RPMI7951 (cell line): Measurements from ENCODE around the gene UCK2. TPM values are rescaled to one million over a fixed set of nuclear protein-coding genes. Genes with fewer than 3 reads are reported as not detected.
A peak's percentile ranks its signal among the peaks of the same experiment; 100 is the strongest.

Experiments used
- DNase-seq: peaks from one replicate; pipeline ENCODE4 v3.0.0-alpha.2; 2012; ENCODE audit warnings: low read depth
- total RNA-seq: library from RNA; depleted of rRNA; stranded (reverse); fragments of >200 nt; shearing (Covaris generic); gene quantifications from 2 replicates; pipeline ENCODE4 v1.2.3, GENCODE V29; 2014

The UCK2 gene
- total RNA-seq, 1 experiment from 2014 or later, result 106 TPM

- DNase-seq, result no peak
Observed at GRCh38 chr1:165899461-165899941, 72.1 kb downstream of the UCK2 start.

- no peak for DNase-seq
Observed at GRCh38 chr1:165900576-165901380, 73.4 kb downstream of the UCK2 start.

GRCh38 chr1:165902565-165902964 is 75.2 kb downstream of the UCK2 start:
- DNase-seq, result no peak

- DNase-seq, result peak; percentile 86
Observed at GRCh38 chr1:165903672-165904071, 76.3 kb downstream of the UCK2 start.

GRCh38 chr1:165904948-165905347 is 77.5 kb downstream of the UCK2 start:
- no peak for DNase-seq

- DNase-seq, result no peak
Observed at GRCh38 chr1:165905853-165906252, 78.4 kb downstream of the UCK2 start.

GRCh38 chr1:165907256-165907857 is 79.9 kb downstream of the UCK2 start:
- peak; percentile 52 for DNase-seq

GRCh38 chr1:165910764-165911421 is 83.5 kb downstream of the UCK2 start:
- DNase-seq, result no peak

GRCh38 chr1:165911609-165912281 is 84.3 kb downstream of the UCK2 start:
- DNase-seq, result no peak

- DNase-seq, result no peak
Observed at GRCh38 chr1:165912638-165913037, 85.2 kb downstream of the UCK2 start.

- DNase-seq, result peak; percentile 72
Observed at GRCh38 chr1:165914136-165914798, 86.9 kb downstream of the UCK2 start.

- DNase-seq, result no peak
Observed at GRCh38 chr1:165915480-165915879, 88.1 kb downstream of the UCK2 start.

- DNase-seq, result no peak
Observed at GRCh38 chr1:165915932-165916348, 88.5 kb downstream of the UCK2 start.

GRCh38 chr1:165917166-165917565 is 89.8 kb downstream of the UCK2 start:
- no peak for DNase-seq

GRCh38 chr1:165924117-165924516 is 96.7 kb downstream of the UCK2 start:
- DNase-seq, result no peak

- no peak for DNase-seq
Observed at GRCh38 chr1:165925498-165926079, 98.2 kb downstream of the UCK2 start.

GRCh38 chr1:165927169-165927568 is 99.8 kb downstream of the UCK2 start:
- no peak for DNase-seq

GRCh38 chr1:165928075-165928731 is 100.8 kb downstream of the UCK2 start:
- peak; percentile 59 for DNase-seq

GRCh38 chr1:165930961-165931360 is 103.5 kb downstream of the UCK2 start:
- no peak for DNase-seq

GRCh38 chr1:165933446-165934170 is 106.2 kb downstream of the UCK2 start:
- no peak for DNase-seq
